GM12865 (cell line): ENCODE measurements around the gene ZNF273.

Source experiments
- DNase-seq: peaks from one replicate; pipeline ENCODE4 v3.0.0; 2010; ENCODE audit warnings: low read depth
- H3K4me3 ChIP-seq: 2 replicates; pipeline ENCODE4 v1.5.1; 2011; ENCODE audit warnings: mild to moderate bottlenecking, low read depth, low read length, control low read depth
- TF ChIP-seq, protein P1 (sequence below): IDR thresholded peaks from 2 replicates; pipeline ENCODE4 v1.5.1; 2011; ENCODE audit warnings: low read length, control low read depth, low read depth, inconsistent platforms; ENCODE audit not compliant: insufficient read depth; ENCODE audit errors: missing control alignments

The ZNF273 gene

DNA sequence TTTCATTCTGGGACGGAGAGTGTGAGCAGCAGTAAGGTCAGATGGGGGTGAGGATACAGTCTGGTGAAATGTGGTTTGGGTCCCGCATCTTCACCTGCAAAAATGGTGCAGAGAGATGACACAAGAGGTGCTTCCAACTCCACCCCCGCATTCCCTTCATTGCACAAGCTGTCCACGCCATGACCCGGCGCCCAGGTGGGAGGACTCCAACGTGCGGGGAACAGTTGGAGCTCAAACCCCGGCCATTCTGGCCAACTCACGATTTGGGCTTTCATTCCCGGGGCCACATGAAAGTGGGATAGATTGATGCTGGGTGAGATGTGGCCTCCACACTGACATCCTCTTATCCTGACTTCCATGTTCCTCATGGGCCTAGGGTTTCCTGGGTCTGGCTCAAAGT is 34.6 kb upstream of the ZNF273 start:
- no peak overlapping the region for H3K4me3 ChIP-seq
- TF ChIP-seq, protein P1, sequence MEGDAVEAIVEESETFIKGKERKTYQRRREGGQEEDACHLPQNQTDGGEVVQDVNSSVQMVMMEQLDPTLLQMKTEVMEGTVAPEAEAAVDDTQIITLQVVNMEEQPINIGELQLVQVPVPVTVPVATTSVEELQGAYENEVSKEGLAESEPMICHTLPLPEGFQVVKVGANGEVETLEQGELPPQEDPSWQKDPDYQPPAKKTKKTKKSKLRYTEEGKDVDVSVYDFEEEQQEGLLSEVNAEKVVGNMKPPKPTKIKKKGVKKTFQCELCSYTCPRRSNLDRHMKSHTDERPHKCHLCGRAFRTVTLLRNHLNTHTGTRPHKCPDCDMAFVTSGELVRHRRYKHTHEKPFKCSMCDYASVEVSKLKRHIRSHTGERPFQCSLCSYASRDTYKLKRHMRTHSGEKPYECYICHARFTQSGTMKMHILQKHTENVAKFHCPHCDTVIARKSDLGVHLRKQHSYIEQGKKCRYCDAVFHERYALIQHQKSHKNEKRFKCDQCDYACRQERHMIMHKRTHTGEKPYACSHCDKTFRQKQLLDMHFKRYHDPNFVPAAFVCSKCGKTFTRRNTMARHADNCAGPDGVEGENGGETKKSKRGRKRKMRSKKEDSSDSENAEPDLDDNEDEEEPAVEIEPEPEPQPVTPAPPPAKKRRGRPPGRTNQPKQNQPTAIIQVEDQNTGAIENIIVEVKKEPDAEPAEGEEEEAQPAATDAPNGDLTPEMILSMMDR, result no peak
- no peak for DNase-seq

DNA sequence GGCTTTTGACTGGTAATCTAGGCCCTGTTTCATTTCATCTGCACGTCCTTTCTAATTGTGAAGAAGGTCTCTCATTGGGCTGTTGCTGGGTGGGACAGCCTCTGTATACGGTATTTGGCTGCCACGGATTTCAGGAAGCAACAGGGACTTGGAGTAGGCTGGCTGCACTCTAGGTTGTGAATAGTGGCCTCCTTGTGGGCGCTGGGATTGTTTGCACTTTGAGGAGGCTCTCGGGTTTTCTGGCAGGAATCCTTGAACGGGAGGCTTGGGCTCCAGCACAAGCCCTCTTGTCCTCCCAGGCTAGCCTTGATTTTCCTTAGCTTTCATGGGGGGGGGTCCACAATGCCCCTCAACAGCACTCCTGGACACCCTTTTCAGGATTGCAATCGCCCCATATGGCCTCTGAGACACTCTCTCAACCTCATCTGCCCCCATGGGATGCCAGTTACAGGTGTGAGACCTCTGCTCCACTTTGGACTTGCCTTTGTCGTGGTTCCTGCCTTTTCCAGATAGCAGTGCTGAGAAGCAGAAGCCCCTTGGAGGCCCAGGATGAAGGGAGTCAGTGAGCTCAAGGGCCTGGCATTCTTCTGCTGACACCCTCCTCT is 33.9 kb upstream of the ZNF273 start:
- no peak for DNase-seq
- H3K4me3 ChIP-seq, result no peak overlapping the region
- TF ChIP-seq, protein P1, result no peak

DNA sequence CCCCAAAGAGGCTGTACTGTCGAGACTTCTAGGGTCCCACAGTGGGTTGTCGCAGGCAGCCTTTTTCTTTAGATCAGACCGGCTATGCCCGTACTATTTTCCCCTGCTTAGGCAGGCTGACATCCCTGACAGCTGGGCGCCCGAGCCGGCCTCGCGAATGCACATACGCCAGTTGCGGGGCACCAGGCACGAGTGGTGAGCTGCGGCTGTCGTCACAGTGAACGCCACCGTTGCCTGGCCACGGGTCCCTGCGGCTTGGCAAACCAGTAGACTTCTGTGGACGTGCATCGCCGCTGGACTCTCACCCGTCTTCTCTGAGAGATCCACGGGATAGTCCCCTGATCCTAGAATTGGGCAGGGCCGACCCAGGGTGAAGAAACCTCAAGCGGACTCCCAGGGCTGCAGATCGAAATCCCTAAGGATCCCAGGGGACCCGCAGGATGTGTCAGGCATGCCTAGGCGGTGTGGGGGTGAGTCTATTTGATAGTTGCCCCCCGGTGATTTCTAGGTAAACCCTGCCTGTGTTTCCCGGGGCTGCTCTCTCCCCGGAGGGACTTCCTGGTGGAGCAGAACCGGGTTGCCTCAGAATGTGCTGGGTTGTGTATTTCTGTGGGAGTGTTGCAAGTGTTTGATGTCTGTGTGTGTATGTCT is 33.0 kb upstream of the ZNF273 start:
- TF ChIP-seq, protein P1, result no peak
- no peak overlapping the region for H3K4me3 ChIP-seq
- DNase-seq, result no peak

DNA sequence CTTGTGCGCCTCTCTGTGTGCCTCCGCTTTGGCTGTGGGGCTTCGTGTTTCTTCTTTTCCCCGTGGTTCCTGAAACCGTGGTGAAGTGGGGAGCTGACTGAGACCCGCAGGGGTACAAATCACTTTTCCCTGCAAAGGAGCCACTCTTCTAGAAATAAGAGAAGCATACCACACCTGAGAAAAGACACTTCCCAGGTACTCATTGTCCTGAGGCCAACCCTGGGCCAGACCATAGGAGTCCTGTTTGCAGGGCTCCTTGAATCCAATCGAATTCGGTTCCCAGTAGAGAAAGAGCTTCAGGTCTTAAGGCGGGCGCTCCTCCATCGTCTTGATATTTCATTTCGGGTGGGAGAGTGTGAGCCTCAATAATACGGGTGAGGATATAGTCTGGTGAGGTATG is 32.4 kb upstream of the ZNF273 start:
- TF ChIP-seq, protein P1, result no peak
- no peak for DNase-seq
- no peak overlapping the region for H3K4me3 ChIP-seq

DNA sequence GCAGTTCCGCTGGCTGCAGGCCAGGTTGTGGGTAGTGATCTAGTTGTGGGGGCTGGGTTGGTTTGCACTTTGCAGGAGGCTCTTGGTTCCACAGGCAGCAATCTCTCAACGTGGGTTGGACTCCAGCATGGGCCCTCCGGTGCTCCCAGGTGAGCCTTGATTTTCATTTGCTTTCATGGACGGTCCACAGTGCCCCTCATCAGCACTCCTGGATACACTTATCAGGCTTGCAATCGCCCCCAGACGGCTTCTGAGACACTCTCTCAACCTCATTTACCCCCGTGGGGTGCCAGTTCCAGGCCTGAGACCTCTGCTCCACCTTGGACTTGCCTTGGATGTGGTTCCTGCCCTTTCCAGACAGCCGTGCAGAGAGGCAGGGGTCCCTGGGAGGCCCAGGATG is 31.3 kb upstream of the ZNF273 start:
- TF ChIP-seq, protein P1, result no peak
- H3K4me3 ChIP-seq, result no peak overlapping the region
- no peak for DNase-seq

DNA sequence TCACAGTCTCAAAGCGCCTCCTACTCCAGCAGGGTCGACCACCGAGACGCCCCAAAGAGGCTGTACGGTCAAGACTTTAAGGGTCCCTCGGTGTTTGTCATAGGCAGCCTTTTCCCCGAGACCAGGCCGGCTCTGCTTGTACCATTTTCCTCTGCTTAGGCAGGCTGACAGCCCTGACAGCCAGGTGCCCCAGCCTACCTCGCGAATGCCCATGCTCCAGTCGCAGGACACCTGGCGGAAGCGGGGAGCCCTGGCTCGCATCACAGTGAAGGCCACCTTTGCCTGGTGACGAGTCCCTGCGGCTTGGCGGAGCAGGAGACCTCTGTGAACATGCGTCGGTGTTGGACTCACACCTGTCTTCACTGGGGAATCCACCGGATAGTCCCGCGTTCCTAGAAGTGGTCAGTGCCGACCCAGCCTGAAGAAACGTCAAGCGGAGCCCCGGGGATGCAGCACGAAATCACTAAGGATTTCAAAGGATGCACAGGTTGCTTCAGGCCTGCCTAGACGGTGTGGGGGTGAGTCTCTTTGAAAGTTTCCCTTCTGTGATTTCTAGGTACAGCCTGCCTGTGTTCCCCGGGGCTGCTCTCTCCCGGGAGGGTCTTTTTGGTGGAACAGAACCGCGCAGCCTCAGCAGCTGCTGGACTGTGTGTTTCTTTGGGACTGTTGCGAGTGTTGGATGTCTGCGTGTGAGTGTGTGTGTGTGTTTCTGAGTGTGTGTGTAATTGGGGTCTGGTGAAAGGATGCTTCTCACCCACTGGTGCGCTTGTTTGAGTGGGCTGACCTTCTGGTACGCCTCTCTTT is 30.5 kb upstream of the ZNF273 start:
- TF ChIP-seq, protein P1, result no peak
- DNase-seq, result no peak
- H3K4me3 ChIP-seq, result no peak overlapping the region

DNA sequence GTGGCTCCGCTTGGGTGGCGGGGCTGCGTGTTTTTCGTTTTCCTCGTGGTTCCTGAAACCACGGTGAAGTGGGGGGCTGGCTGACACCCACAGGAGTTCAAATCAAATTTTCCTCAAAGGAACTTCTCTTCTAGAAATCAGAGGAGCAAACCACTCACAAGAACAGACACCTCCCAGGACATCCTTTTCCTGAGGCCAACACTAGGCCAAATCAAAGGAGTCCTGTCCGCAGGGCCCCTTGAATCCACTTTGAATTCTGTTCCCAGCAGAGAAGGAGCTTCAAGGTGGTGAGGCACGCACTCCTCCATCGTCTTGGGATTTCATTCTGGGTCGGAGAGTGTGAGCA is 29.9 kb upstream of the ZNF273 start:
- H3K4me3 ChIP-seq, result no peak overlapping the region
- DNase-seq, result no peak
- TF ChIP-seq, protein P1, result no peak
